ENCODE results near the gene PRG2. TPM values are rescaled to one million over a fixed set of nuclear protein-coding genes. Genes with fewer than 3 reads are reported as not detected.

The PRG2 gene
- total RNA-seq, 1 experiment from 2014 or later, result not detected

- in situ Hi-C loops (cut with HindIII; ENCODE audit: low pct_unique_long_range_greater_than_20kb, low sequenced_read_pairs), result no loop called here
- Histone ChIP-seq H3K9me3 (ENCODE audit: control insufficient read depth, insufficient read depth, low read depth, low read length) (no peaks in the 10 kb centered on the region), H3K27ac (ENCODE audit: low read length) (no peak overlapping the region), H3K4me3 (ENCODE audit: low read depth in 2 of 2, low read length in 2 of 2) (no peak overlapping the region), H3K36me3 (ENCODE audit: control insufficient read depth, insufficient read depth, low read length) (no peaks in the 10 kb centered on the region), H3K4me1 (ENCODE audit: control insufficient read depth, insufficient read depth, low read length) (no peaks in the 10 kb centered on the region; the same call in 1 of the 2 replicates), H3K27me3 (ENCODE audit: control insufficient read depth, insufficient read depth, low read length) (peaks cover 3% of the 10 kb centered on the region; the same call in 1 of the 2 replicates)
- no peak for DNase-seq (ENCODE audit: low read depth, low spot score)
- intact Hi-C loops (cut with micrococcal nuclease; ENCODE audit: unreplicated experiment), result no loop called here
- ATAC-seq, result no peak
- CTCF ChIA-PET, result interaction anchor here (0.6 kb wide), 1 partner anchor 271 kb away, joined by 3 read pairs; no protein-coding TSS in a partner anchor
- no TSS peak for BruUV-seq (replicated peaks)
- POLR2A ChIA-PET, result no interaction called here
- TF ChIP-seq CTCF (IDR thresholded peaks at IDR 0.05), result no peak
- no peak for TF ChIP-seq REST (IDR thresholded peaks at IDR 0.05; ENCODE audit: insufficient read depth in 1 of 2, low read depth in 2 of 2, low read length in 1 of 2)
- no peak for TF ChIP-seq POLR2AphosphoS5 (IDR thresholded peaks at IDR 0.05; ENCODE audit: low read depth, low read length)
- no peak for TF ChIP-seq TCF7L2 (IDR thresholded peaks at IDR 0.05; ENCODE audit: low read depth, low read length)
- TF ChIP-seq SIN3A (IDR thresholded peaks at IDR 0.05; ENCODE audit: borderline replicate concordance, insufficient read depth, low read depth, low read length), result no peak
These were observed 17.3 kb downstream of the PRG2 start for GRCh38 chr11:57373146-57373545.

- DNase-seq (ENCODE audit: low read depth, low spot score) (no peak), ATAC-seq (no peak)
- H3K9me3 ChIP-seq (ENCODE audit: control insufficient read depth, insufficient read depth, low read depth, low read length), result no peaks in the 10 kb centered on the region
- H3K27me3 ChIP-seq (ENCODE audit: control insufficient read depth, insufficient read depth, low read length), result peaks cover 3% of the 10 kb centered on the region; the same call in 1 of the 2 replicates
- no peak overlapping the region for H3K27ac ChIP-seq (ENCODE audit: low read length)
- no peaks in the 10 kb centered on the region for H3K36me3 ChIP-seq (ENCODE audit: control insufficient read depth, insufficient read depth, low read length)
- ChIA-PET POLR2A (no interaction called here), CTCF (no interaction called here)
- H3K4me1 ChIP-seq (ENCODE audit: control insufficient read depth, insufficient read depth, low read length), result no peaks in the 10 kb centered on the region
- H3K4me3 ChIP-seq (ENCODE audit: low read depth in 2 of 2, low read length in 2 of 2), result no peak overlapping the region
- intact Hi-C loops (cut with micrococcal nuclease; ENCODE audit: unreplicated experiment), result no loop called here
- in situ Hi-C loops (cut with HindIII; ENCODE audit: low pct_unique_long_range_greater_than_20kb, low sequenced_read_pairs), result no loop called here
- no TSS peak for BruUV-seq (replicated peaks)
- no peak for TF ChIP-seq POLR2AphosphoS5 (IDR thresholded peaks at IDR 0.05; ENCODE audit: low read depth, low read length)
These were observed 19.5 kb downstream of the PRG2 start for GRCh38 chr11:57370941-57371340.

DNA sequence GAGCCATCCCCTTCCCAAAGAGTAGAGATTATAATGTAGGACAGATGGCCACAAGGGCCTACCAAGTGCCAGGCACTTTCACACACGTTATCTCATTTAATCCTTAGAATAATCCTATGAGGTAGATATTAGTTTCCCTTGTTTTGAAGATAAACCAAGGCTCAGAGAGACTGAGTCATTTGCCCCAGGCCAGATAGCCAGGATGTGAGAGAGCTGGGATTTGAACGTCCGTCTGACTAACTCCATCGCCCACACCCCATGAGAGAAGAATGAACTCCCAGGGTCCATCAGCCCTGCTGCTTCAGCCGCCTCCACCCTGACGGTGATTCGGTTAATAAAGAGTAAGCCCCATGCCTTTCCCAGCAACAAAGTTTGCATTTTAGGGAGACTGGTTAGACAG, 20.2 kb downstream of the PRG2 start:
- DNase-seq (ENCODE audit: low read depth, low spot score), result no peak
- intact Hi-C loops (cut with micrococcal nuclease; ENCODE audit: unreplicated experiment), result no loop called here
- ChIA-PET CTCF (no interaction called here), POLR2A (interaction anchor here (0.6 kb wide), 1 partner anchor 203 kb away, joined by 13 read pairs; no protein-coding TSS in a partner anchor)
- H3K27ac ChIP-seq (ENCODE audit: low read length), result no peak overlapping the region
- no peaks in the 10 kb centered on the region for H3K4me1 ChIP-seq (ENCODE audit: control insufficient read depth, insufficient read depth, low read length)
- in situ Hi-C loops (cut with HindIII; ENCODE audit: low pct_unique_long_range_greater_than_20kb, low sequenced_read_pairs), result no loop called here
- no peak for TF ChIP-seq REST (IDR thresholded peaks at IDR 0.05; ENCODE audit: insufficient read depth in 1 of 2, low read depth in 2 of 2, low read length in 1 of 2)
- no peak for TF ChIP-seq TCF7L2 (IDR thresholded peaks at IDR 0.05; ENCODE audit: low read depth, low read length)
- no peak for TF ChIP-seq POLR2AphosphoS5 (IDR thresholded peaks at IDR 0.05; ENCODE audit: low read depth, low read length)
- TF ChIP-seq SIN3A (IDR thresholded peaks at IDR 0.05; ENCODE audit: borderline replicate concordance, insufficient read depth, low read depth, low read length), result no peak
- TF ChIP-seq CTCF (IDR thresholded peaks at IDR 0.05), result no peak
- no peak overlapping the region for H3K4me3 ChIP-seq (ENCODE audit: low read depth in 2 of 2, low read length in 2 of 2)
- peaks cover 3% of the 10 kb centered on the region; the same call in 1 of the 2 replicates for H3K27me3 ChIP-seq (ENCODE audit: control insufficient read depth, insufficient read depth, low read length)
- BruUV-seq (replicated peaks), result no TSS peak
- no peaks in the 10 kb centered on the region for H3K9me3 ChIP-seq (ENCODE audit: control insufficient read depth, insufficient read depth, low read depth, low read length)
- H3K36me3 ChIP-seq (ENCODE audit: control insufficient read depth, insufficient read depth, low read length), result no peaks in the 10 kb centered on the region
- no peak for ATAC-seq

All from Panc1 (cell line).